Adrenal gland (tissue), 5 donors: Measurements from ENCODE around the gene VPS13D.

Experiments
- POLR2A ChIP-seq, 2 donors: fragments of 450-650 bp; IDR thresholded peaks; one replicate each; pipeline ENCODE4 v1.6.1; 2017; ENCODE audit warnings: antibody characterized with exemption in 2 of 2, mild to moderate bottlenecking in 2 of 2, moderate library complexity in 1 of 2
- TF ChIP-seq, protein P1 (sequence below), 6 experiments: fragments of 450-650 bp in 4 of 6; fragments of 200-600 bp in 2 of 6; sonication (generic) in 1 of 6; IDR thresholded peaks; 1 replicate in 5 of 6; 2 replicates in 1 of 6; pipeline versions ENCODE4 v1.5.1 to v1.8.0; 2016 to 2021; ENCODE audit warnings: antibody characterized with exemption in 6 of 6, mild to moderate bottlenecking in 2 of 6, moderate library complexity in 1 of 6
- donor health status: DM: no; HTN: no; CAD: no.

DNA sequence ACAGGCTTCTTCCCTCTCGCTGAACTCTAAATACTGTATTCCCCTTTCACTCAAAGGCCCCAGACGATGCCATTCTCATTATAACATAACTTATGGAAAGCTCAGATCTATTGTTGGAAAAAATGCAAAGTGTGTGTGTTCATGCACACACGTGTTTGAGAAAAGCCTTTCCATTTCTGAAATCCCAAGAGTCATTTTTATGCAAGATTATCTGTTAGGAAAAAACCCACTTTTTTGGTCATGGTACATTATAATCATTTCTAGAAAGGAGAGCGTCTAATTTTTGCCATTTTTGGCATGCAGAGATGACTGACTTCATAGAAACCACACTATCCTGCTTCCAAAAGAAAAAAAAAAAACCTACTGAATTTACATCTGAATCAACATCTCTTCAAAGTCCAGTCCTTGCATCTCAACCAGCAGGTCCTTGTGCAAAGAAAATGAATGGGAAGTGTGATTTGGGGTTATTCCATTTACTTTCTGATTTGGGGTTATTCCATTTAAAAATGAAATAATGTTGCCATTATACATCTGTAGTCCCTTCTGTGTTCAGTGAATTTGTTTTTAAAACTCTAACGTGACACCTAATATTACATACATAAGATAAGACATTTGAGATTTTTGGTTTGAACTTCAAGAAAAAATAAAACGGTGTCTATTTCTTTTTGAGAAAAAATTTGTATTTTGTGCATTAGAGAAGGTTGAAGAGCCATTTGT, 237.9 kb downstream of the VPS13D start:
- no peak for TF ChIP-seq POLR2A (IDR thresholded peaks at IDR 0.05)
- TF ChIP-seq, protein P1, sequence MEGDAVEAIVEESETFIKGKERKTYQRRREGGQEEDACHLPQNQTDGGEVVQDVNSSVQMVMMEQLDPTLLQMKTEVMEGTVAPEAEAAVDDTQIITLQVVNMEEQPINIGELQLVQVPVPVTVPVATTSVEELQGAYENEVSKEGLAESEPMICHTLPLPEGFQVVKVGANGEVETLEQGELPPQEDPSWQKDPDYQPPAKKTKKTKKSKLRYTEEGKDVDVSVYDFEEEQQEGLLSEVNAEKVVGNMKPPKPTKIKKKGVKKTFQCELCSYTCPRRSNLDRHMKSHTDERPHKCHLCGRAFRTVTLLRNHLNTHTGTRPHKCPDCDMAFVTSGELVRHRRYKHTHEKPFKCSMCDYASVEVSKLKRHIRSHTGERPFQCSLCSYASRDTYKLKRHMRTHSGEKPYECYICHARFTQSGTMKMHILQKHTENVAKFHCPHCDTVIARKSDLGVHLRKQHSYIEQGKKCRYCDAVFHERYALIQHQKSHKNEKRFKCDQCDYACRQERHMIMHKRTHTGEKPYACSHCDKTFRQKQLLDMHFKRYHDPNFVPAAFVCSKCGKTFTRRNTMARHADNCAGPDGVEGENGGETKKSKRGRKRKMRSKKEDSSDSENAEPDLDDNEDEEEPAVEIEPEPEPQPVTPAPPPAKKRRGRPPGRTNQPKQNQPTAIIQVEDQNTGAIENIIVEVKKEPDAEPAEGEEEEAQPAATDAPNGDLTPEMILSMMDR (IDR thresholded peaks at IDR 0.05) = no peak
